Esophagus muscularis mucosa (tissue), 3 donors: ENCODE results near the gene PDXK.

Source experiments
- POLR2A ChIP-seq: fragments of 450-650 bp; IDR thresholded peaks from one replicate; pipeline ENCODE4 v1.6.1; 2017; ENCODE audit warnings: antibody characterized with exemption, moderate library complexity, mild to moderate bottlenecking, low read depth
- TF ChIP-seq, protein P1 (sequence below), 3 experiments: fragments of 200-600 bp in 2 of 3; fragments of 450-650 bp in 1 of 3; sonication (generic) in 2 of 3; IDR thresholded peaks; one replicate each; pipeline ENCODE4 v1.5.1; 2017 to 2019; ENCODE audit warnings: antibody characterized with exemption in 3 of 3, mild to moderate bottlenecking in 2 of 3, moderate library complexity in 1 of 3

DNA sequence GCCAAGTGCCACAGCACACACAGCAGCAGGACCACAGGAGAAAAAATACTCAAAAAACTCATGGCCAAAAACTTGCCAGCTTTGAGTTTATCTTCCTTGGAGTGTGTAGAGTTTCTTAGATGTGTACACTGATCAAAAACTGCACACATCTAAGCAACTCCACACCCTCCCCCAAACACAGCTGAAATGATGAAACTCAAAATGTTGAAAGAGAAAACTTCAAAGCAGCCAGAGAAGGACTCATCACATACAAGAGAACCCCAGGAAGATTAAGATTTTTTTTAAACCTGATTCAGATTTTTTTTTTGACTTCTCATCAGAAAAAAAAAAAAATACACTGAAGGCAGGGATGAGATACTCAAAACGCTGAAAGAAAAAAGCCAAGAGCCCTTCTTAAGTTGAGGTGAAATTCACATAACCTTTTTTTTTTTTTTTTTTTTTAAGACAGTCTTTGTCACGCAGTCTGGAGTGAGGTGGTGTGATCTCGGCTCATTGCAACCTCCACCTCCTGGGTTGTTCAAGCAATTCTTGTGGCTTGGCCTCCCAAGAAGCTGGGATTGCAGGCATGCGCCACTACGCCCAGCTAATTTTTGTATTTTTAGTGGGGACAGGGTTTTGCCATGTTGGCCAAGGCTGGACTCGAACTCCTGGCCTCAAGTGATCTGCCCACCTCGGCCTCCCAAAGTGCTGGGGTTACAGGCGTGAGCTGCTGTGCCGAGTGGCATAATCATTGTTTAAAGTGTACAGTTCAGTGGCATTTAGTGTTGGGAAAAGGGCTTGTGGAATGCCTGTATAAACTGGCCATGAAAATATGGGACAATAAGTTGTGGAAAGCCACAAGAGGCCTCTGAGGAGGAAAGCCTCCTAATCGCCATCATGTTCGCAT lies 20.9 kb upstream of the PDXK start:
- TF ChIP-seq, protein P1, sequence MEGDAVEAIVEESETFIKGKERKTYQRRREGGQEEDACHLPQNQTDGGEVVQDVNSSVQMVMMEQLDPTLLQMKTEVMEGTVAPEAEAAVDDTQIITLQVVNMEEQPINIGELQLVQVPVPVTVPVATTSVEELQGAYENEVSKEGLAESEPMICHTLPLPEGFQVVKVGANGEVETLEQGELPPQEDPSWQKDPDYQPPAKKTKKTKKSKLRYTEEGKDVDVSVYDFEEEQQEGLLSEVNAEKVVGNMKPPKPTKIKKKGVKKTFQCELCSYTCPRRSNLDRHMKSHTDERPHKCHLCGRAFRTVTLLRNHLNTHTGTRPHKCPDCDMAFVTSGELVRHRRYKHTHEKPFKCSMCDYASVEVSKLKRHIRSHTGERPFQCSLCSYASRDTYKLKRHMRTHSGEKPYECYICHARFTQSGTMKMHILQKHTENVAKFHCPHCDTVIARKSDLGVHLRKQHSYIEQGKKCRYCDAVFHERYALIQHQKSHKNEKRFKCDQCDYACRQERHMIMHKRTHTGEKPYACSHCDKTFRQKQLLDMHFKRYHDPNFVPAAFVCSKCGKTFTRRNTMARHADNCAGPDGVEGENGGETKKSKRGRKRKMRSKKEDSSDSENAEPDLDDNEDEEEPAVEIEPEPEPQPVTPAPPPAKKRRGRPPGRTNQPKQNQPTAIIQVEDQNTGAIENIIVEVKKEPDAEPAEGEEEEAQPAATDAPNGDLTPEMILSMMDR (IDR thresholded peaks at IDR 0.05) = no peak
- no peak for TF ChIP-seq POLR2A
